Measurements from ENCODE around the gene SPACDR.

The SPACDR gene

GRCh38 chr7:100491192-100491578, 27.1 kb upstream of the SPACDR start:
- Histone ChIP-seq H3K4me1 (peaks cover 11% of the 10 kb centered on the region), H3K36me3 (no peaks in the 10 kb centered on the region), H3K9me3 (no peaks in the 10 kb centered on the region; the same call in 1 of the 2 replicates), H3K27me3 (no peaks in the 10 kb centered on the region), H3K4me3 (ENCODE audit: low read depth, low read length) (no peak overlapping the region)
- no peak for DNase-seq
- TF ChIP-seq CTCF (IDR thresholded peaks at IDR 0.05; ENCODE audit: low read depth, low read length) = no peak

- no peak for TF ChIP-seq CTCF (IDR thresholded peaks at IDR 0.05; ENCODE audit: low read depth, low read length)
- Histone ChIP-seq H3K27me3 (no peaks in the 10 kb centered on the region), H3K9me3 (no peaks in the 10 kb centered on the region), H3K36me3 (no peaks in the 10 kb centered on the region), H3K4me1 (peaks cover 15% of the 10 kb centered on the region), H3K4me3 (ENCODE audit: low read depth, low read length) (no peak overlapping the region)
- no peak for DNase-seq
Measured at GRCh38 chr7:100490483-100491191, 26.6 kb upstream of the SPACDR start.

GRCh38 chr7:100489824-100490223, 25.8 kb upstream of the SPACDR start:
- H3K4me3 ChIP-seq (ENCODE audit: low read depth, low read length) = peak overlapping the region; percentile 33; the same call in 1 of the 2 replicates
- H3K27me3 ChIP-seq = no peaks in the 10 kb centered on the region
- H3K36me3 ChIP-seq = no peaks in the 10 kb centered on the region
- TF ChIP-seq CTCF (IDR thresholded peaks at IDR 0.05; ENCODE audit: low read depth, low read length) = no peak; the same call in 1 of the 2 replicates
- DNase-seq = peak; percentile 99
- no peaks in the 10 kb centered on the region for H3K9me3 ChIP-seq
- peaks cover 18% of the 10 kb centered on the region for H3K4me1 ChIP-seq

- DNase-seq = no peak
- H3K4me1 ChIP-seq = peaks cover 25% of the 10 kb centered on the region
- H3K9me3 ChIP-seq = no peaks in the 10 kb centered on the region
- H3K4me3 ChIP-seq (ENCODE audit: low read depth, low read length) = no peak overlapping the region
- TF ChIP-seq CTCF (IDR thresholded peaks at IDR 0.05; ENCODE audit: low read depth, low read length) = no peak
- no peaks in the 10 kb centered on the region for H3K27me3 ChIP-seq
- no peaks in the 10 kb centered on the region for H3K36me3 ChIP-seq
Measured at GRCh38 chr7:100489121-100489520, 25.1 kb upstream of the SPACDR start.

GRCh38 chr7:100488333-100489095, 24.5 kb upstream of the SPACDR start:
- no peaks in the 10 kb centered on the region for H3K27me3 ChIP-seq
- no peak for DNase-seq
- no peaks in the 10 kb centered on the region for H3K36me3 ChIP-seq
- peaks cover 28% of the 10 kb centered on the region for H3K4me1 ChIP-seq
- no peaks in the 10 kb centered on the region for H3K9me3 ChIP-seq
- TF ChIP-seq CTCF (IDR thresholded peaks at IDR 0.05; ENCODE audit: low read depth, low read length) = no peak
- H3K4me3 ChIP-seq (ENCODE audit: low read depth, low read length) = no peak overlapping the region

Data from BE2C (cell line).